ENCODE data around the gene ATP11A.
"Not testable (repeated sequence)": the region's sequence is repeated elsewhere in the genome, so short reads cannot be mapped to it uniquely, and the experiment has no call there.

ATP11A gene

GRCh38 chr13:112844879-112845278, 155.0 kb downstream of the ATP11A start:
- no peak for DNase-seq

GRCh38 chr13:112845511-112846144, 155.8 kb downstream of the ATP11A start:
- no peak for DNase-seq

- no peak for DNase-seq
These were observed 156.7 kb downstream of the ATP11A start for GRCh38 chr13:112846411-112847115.

- DNase-seq = peak; percentile 86
These were observed 159.7 kb downstream of the ATP11A start for GRCh38 chr13:112849500-112849899.

GRCh38 chr13:112850273-112850672, 160.4 kb downstream of the ATP11A start:
- no peak for DNase-seq

- no peak for DNase-seq
These were observed 161.5 kb downstream of the ATP11A start for GRCh38 chr13:112851107-112852038.

- no peak for DNase-seq
These were observed 162.6 kb downstream of the ATP11A start for GRCh38 chr13:112852392-112852791.

GRCh38 chr13:112852808-112853207, 163.0 kb downstream of the ATP11A start:
- no peak for DNase-seq

GRCh38 chr13:112854321-112854720, 164.5 kb downstream of the ATP11A start:
- DNase-seq = no peak

- no peak for DNase-seq
These were observed 166.0 kb downstream of the ATP11A start for GRCh38 chr13:112855859-112856258.

- no peak for DNase-seq
These were observed 168.2 kb downstream of the ATP11A start for GRCh38 chr13:112857914-112858490.

- no peak for DNase-seq
These were observed 169.4 kb downstream of the ATP11A start for GRCh38 chr13:112859128-112859816.

- no peak for DNase-seq
These were observed 170.0 kb downstream of the ATP11A start for GRCh38 chr13:112859817-112860190.

- DNase-seq = no peak
These were observed 172.2 kb downstream of the ATP11A start for GRCh38 chr13:112861876-112862615.

GRCh38 chr13:112863356-112863755, 173.5 kb downstream of the ATP11A start:
- DNase-seq = not testable (repeated sequence)

GRCh38 chr13:112865478-112865877, 175.6 kb downstream of the ATP11A start:
- DNase-seq = not testable (repeated sequence)

- DNase-seq = no peak
These were observed 177.5 kb downstream of the ATP11A start for GRCh38 chr13:112867301-112867711.

- DNase-seq = no peak
These were observed 178.5 kb downstream of the ATP11A start for GRCh38 chr13:112868308-112868707.

- DNase-seq = no peak
These were observed 179.6 kb downstream of the ATP11A start for GRCh38 chr13:112869202-112870050.

GRCh38 chr13:112870051-112870331, 180.2 kb downstream of the ATP11A start:
- no peak for DNase-seq

- DNase-seq = no peak
These were observed 181.0 kb downstream of the ATP11A start for GRCh38 chr13:112870737-112871287.
